Measurements from ENCODE around the gene TMEM167A.
"Not testable (repeated sequence)": the region's sequence is repeated elsewhere in the genome, so short reads cannot be mapped to it uniquely, and the experiment has no call there.

The TMEM167A gene

GRCh38 chr5:83085106-83085505 lies 7.9 kb upstream of the TMEM167A start:
- TF ChIP-seq YY1 (IDR thresholded peaks at IDR 0.05; ENCODE audit: insufficient read depth, insufficient read length): no peak
- TF ChIP-seq SUZ12 (IDR thresholded peaks at IDR 0.05; ENCODE audit: extremely low read depth, insufficient read depth, insufficient read length): no peak
- no peak for TF ChIP-seq ZNF274 (IDR thresholded peaks at IDR 0.05; ENCODE audit: low read depth, low read length)
- Histone ChIP-seq H3K9me3 (ENCODE audit: insufficient read depth, low read length) (no peaks in the 10 kb centered on the region), H3K4me3 (ENCODE audit: insufficient read length, low read depth) (no peak overlapping the region), H3K36me3 (ENCODE audit: insufficient read depth, insufficient read length, low read length) (no peaks in the 10 kb centered on the region), H3K27me3 (ENCODE audit: insufficient read depth, insufficient read length) (no peaks in the 10 kb centered on the region), H3K4me1 (ENCODE audit: insufficient read depth, insufficient read length) (no peaks in the 10 kb centered on the region), H3K9ac (ENCODE audit: insufficient read length, low read depth) (no peak overlapping the region)
- DNase-seq (ENCODE audit: low read depth, low spot score): no peak

- H3K9ac ChIP-seq (ENCODE audit: insufficient read length, low read depth): no peak overlapping the region
Measured at GRCh38 chr5:83084336-83084735, 7.1 kb upstream of the TMEM167A start.

GRCh38 chr5:83082750-83083149 lies 5.6 kb upstream of the TMEM167A start:
- DNase-seq (ENCODE audit: low read depth, low spot score): no peak
- TF ChIP-seq YY1 (IDR thresholded peaks at IDR 0.05; ENCODE audit: insufficient read depth, insufficient read length): no peak
- TF ChIP-seq ZNF274 (IDR thresholded peaks at IDR 0.05; ENCODE audit: low read depth, low read length): no peak
- no peak for TF ChIP-seq SUZ12 (IDR thresholded peaks at IDR 0.05; ENCODE audit: extremely low read depth, insufficient read depth, insufficient read length)
- H3K9ac ChIP-seq (ENCODE audit: insufficient read length, low read depth): no peak overlapping the region

More at GRCh38 chr5:83084336-83084735, 7.1 kb upstream of the TMEM167A start:
- no peak for TF ChIP-seq YY1 (IDR thresholded peaks at IDR 0.05; ENCODE audit: insufficient read depth, insufficient read length)
- TF ChIP-seq ZNF274 (IDR thresholded peaks at IDR 0.05; ENCODE audit: low read depth, low read length): no peak
- TF ChIP-seq SUZ12 (IDR thresholded peaks at IDR 0.05; ENCODE audit: extremely low read depth, insufficient read depth, insufficient read length): no peak
- no peaks in the 10 kb centered on the region for H3K4me1 ChIP-seq (ENCODE audit: insufficient read depth, insufficient read length)
- H3K9me3 ChIP-seq (ENCODE audit: insufficient read depth, low read length): no peaks in the 10 kb centered on the region
- H3K27me3 ChIP-seq (ENCODE audit: insufficient read depth, insufficient read length): no peaks in the 10 kb centered on the region
- H3K4me3 ChIP-seq (ENCODE audit: insufficient read length, low read depth): no peak overlapping the region
- DNase-seq (ENCODE audit: low read depth, low spot score): no peak
- no peaks in the 10 kb centered on the region for H3K36me3 ChIP-seq (ENCODE audit: insufficient read depth, insufficient read length, low read length)

GRCh38 chr5:83077662-83078261 lies 568 bp upstream of the TMEM167A start:
- Histone ChIP-seq H3K4me1 (ENCODE audit: insufficient read depth, insufficient read length) (no peaks in the 10 kb centered on the region), H3K4me3 (ENCODE audit: insufficient read length, low read depth) (peak overlapping the region; percentile 94), H3K36me3 (ENCODE audit: insufficient read depth, insufficient read length, low read length) (peaks cover 21% of the 10 kb centered on the region), H3K9ac (ENCODE audit: insufficient read length, low read depth) (peak overlapping the region; percentile 82), H3K9me3 (ENCODE audit: insufficient read depth, low read length) (no peaks in the 10 kb centered on the region), H3K27me3 (ENCODE audit: insufficient read depth, insufficient read length) (no peaks in the 10 kb centered on the region)
- DNase-seq (ENCODE audit: low read depth, low spot score): no peak
- no peak for TF ChIP-seq ZNF274 (IDR thresholded peaks at IDR 0.05; ENCODE audit: low read depth, low read length)

More at GRCh38 chr5:83082750-83083149, 5.6 kb upstream of the TMEM167A start:
- Histone ChIP-seq H3K9me3 (ENCODE audit: insufficient read depth, low read length) (no peaks in the 10 kb centered on the region), H3K36me3 (ENCODE audit: insufficient read depth, insufficient read length, low read length) (no peaks in the 10 kb centered on the region), H3K4me3 (ENCODE audit: insufficient read length, low read depth) (no peak overlapping the region), H3K27me3 (ENCODE audit: insufficient read depth, insufficient read length) (no peaks in the 10 kb centered on the region), H3K4me1 (ENCODE audit: insufficient read depth, insufficient read length) (no peaks in the 10 kb centered on the region)

GRCh38 chr5:83072966-83073365 lies 4.2 kb downstream of the TMEM167A start:
- no peak for TF ChIP-seq YY1 (IDR thresholded peaks at IDR 0.05; ENCODE audit: insufficient read depth, insufficient read length)
- TF ChIP-seq ZNF274 (IDR thresholded peaks at IDR 0.05; ENCODE audit: low read depth, low read length): no peak
- no peak for TF ChIP-seq SUZ12 (IDR thresholded peaks at IDR 0.05; ENCODE audit: extremely low read depth, insufficient read depth, insufficient read length)
- H3K9ac ChIP-seq (ENCODE audit: insufficient read length, low read depth): no peak overlapping the region
- peaks cover 24% of the 10 kb centered on the region for H3K36me3 ChIP-seq (ENCODE audit: insufficient read depth, insufficient read length, low read length)
- H3K27me3 ChIP-seq (ENCODE audit: insufficient read depth, insufficient read length): no peaks in the 10 kb centered on the region
- H3K9me3 ChIP-seq (ENCODE audit: insufficient read depth, low read length): no peaks in the 10 kb centered on the region
- H3K4me3 ChIP-seq (ENCODE audit: insufficient read length, low read depth): no peak overlapping the region
- no peak for DNase-seq (ENCODE audit: low read depth, low spot score)
- no peaks in the 10 kb centered on the region for H3K4me1 ChIP-seq (ENCODE audit: insufficient read depth, insufficient read length)

GRCh38 chr5:83071286-83072051 lies 5.7 kb downstream of the TMEM167A start:
- H3K36me3 ChIP-seq (ENCODE audit: insufficient read depth, insufficient read length, low read length): peaks cover 24% of the 10 kb centered on the region
- H3K4me1 ChIP-seq (ENCODE audit: insufficient read depth, insufficient read length): no peaks in the 10 kb centered on the region
- no peak overlapping the region for H3K4me3 ChIP-seq (ENCODE audit: insufficient read length, low read depth)
- DNase-seq (ENCODE audit: low read depth, low spot score): no peak
- no peaks in the 10 kb centered on the region for H3K27me3 ChIP-seq (ENCODE audit: insufficient read depth, insufficient read length)
- H3K9ac ChIP-seq (ENCODE audit: insufficient read length, low read depth): no peak overlapping the region
- H3K9me3 ChIP-seq (ENCODE audit: insufficient read depth, low read length): no peaks in the 10 kb centered on the region
- TF ChIP-seq ZNF274 (IDR thresholded peaks at IDR 0.05; ENCODE audit: low read depth, low read length): no peak
- TF ChIP-seq YY1 (IDR thresholded peaks at IDR 0.05; ENCODE audit: insufficient read depth, insufficient read length): no peak
- no peak for TF ChIP-seq SUZ12 (IDR thresholded peaks at IDR 0.05; ENCODE audit: extremely low read depth, insufficient read depth, insufficient read length)

GRCh38 chr5:83069096-83069799 lies 7.9 kb downstream of the TMEM167A start:
- TF ChIP-seq YY1 (IDR thresholded peaks at IDR 0.05; ENCODE audit: insufficient read depth, insufficient read length): no peak
- TF ChIP-seq SUZ12 (IDR thresholded peaks at IDR 0.05; ENCODE audit: extremely low read depth, insufficient read depth, insufficient read length): no peak
- no peak overlapping the region for H3K9ac ChIP-seq (ENCODE audit: insufficient read length, low read depth)
- H3K9me3 ChIP-seq (ENCODE audit: insufficient read depth, low read length): no peaks in the 10 kb centered on the region
- peaks cover 26% of the 10 kb centered on the region for H3K36me3 ChIP-seq (ENCODE audit: insufficient read depth, insufficient read length, low read length)
- H3K4me3 ChIP-seq (ENCODE audit: insufficient read length, low read depth): no peak overlapping the region
- no peak for DNase-seq (ENCODE audit: low read depth, low spot score)
- H3K4me1 ChIP-seq (ENCODE audit: insufficient read depth, insufficient read length): no peaks in the 10 kb centered on the region
- no peaks in the 10 kb centered on the region for H3K27me3 ChIP-seq (ENCODE audit: insufficient read depth, insufficient read length)

- not testable (repeated sequence) for H3K9ac ChIP-seq (ENCODE audit: insufficient read length, low read depth); H3K4me1 ChIP-seq (ENCODE audit: insufficient read depth, insufficient read length); H3K9me3 ChIP-seq (ENCODE audit: insufficient read depth, low read length); H3K27me3 ChIP-seq (ENCODE audit: insufficient read depth, insufficient read length); DNase-seq (ENCODE audit: low read depth, low spot score); H3K4me3 ChIP-seq (ENCODE audit: insufficient read length, low read depth)
- H3K36me3 ChIP-seq (ENCODE audit: insufficient read depth, insufficient read length, low read length): peaks cover 18% of the 10 kb centered on the region
Measured at GRCh38 chr5:83067377-83067776, 9.8 kb downstream of the TMEM167A start.
